Skin epidermis (tissue), 12 donors: ENCODE data around the gene BST1.
"Not testable (repeated sequence)": the region's sequence is repeated elsewhere in the genome, so short reads cannot be mapped to it uniquely, and the experiment has no call there.

Source experiments
- H3K27ac ChIP-seq, 21 experiments: fragments of 200-600 bp; sonication (generic) in 11 of 21; one replicate each; pipeline ENCODE4 v1.5.0; 2020; ENCODE audit warnings: mild to moderate bottlenecking in 3 of 21, inconsistent platforms in 2 of 21, moderate library complexity in 2 of 21
- H3K4me3 ChIP-seq, 7 experiments: fragments of 200-600 bp; sonication (generic) in 2 of 7; one replicate each; pipeline ENCODE4 v1.5.0; 2020; ENCODE audit warnings: inconsistent platforms in 2 of 7, mild to moderate bottlenecking in 2 of 7, moderate library complexity in 1 of 7

BST1 gene

GRCh38 chr4:15696866-15697265 lies 6.0 kb upstream of the BST1 start:
- Histone ChIP-seq H3K4me3 (no peak overlapping the region), H3K27ac (no peak overlapping the region)

- H3K27ac ChIP-seq, result peak overlapping the region in 9 of 21 experiments; percentile 15 to 75 (median 57)
- peak overlapping the region in 6 of 7 experiments; percentile 20 to 51 (median 34) for H3K4me3 ChIP-seq
Observed at GRCh38 chr4:15703439-15703838, 574 bp downstream of the BST1 start.

- H3K27ac ChIP-seq, result no peak overlapping the region
- no peak overlapping the region for H3K4me3 ChIP-seq
Observed at GRCh38 chr4:15704129-15704528, 1.3 kb downstream of the BST1 start.

- Histone ChIP-seq H3K4me3 (no peak overlapping the region), H3K27ac (peak overlapping the region in 2 of 21 experiments; percentile 40)
Observed at GRCh38 chr4:15706646-15707362, 3.9 kb downstream of the BST1 start.

- Histone ChIP-seq H3K4me3 (no peak overlapping the region), H3K27ac (no peak overlapping the region)
Observed at GRCh38 chr4:15707363-15707715, 4.5 kb downstream of the BST1 start.

GRCh38 chr4:15711762-15712161 lies 8.9 kb downstream of the BST1 start:
- H3K27ac ChIP-seq, result no peak overlapping the region

GRCh38 chr4:15712214-15712613 lies 9.3 kb downstream of the BST1 start:
- no peak overlapping the region for H3K27ac ChIP-seq
- no peak overlapping the region for H3K4me3 ChIP-seq

More at GRCh38 chr4:15711762-15712161, 8.9 kb downstream of the BST1 start:
- no peak overlapping the region for H3K4me3 ChIP-seq

- no peak overlapping the region for H3K4me3 ChIP-seq
- H3K27ac ChIP-seq, result no peak overlapping the region
Observed at GRCh38 chr4:15714141-15714540, 11.3 kb downstream of the BST1 start.

- Histone ChIP-seq H3K4me3 (no peak overlapping the region), H3K27ac (no peak overlapping the region)
Observed at GRCh38 chr4:15714646-15715435, 12.0 kb downstream of the BST1 start.

GRCh38 chr4:15716115-15716514 lies 13.2 kb downstream of the BST1 start:
- H3K27ac ChIP-seq, result no peak overlapping the region

GRCh38 chr4:15717086-15717485 lies 14.2 kb downstream of the BST1 start:
- Histone ChIP-seq H3K4me3 (no peak overlapping the region), H3K27ac (no peak overlapping the region)

More at GRCh38 chr4:15716115-15716514, 13.2 kb downstream of the BST1 start:
- H3K4me3 ChIP-seq, result no peak overlapping the region

GRCh38 chr4:15717657-15718416 lies 15.0 kb downstream of the BST1 start:
- Histone ChIP-seq H3K4me3 (no peak overlapping the region), H3K27ac (no peak overlapping the region)

GRCh38 chr4:15718465-15718864 lies 15.6 kb downstream of the BST1 start:
- no peak overlapping the region for H3K4me3 ChIP-seq
- no peak overlapping the region for H3K27ac ChIP-seq

GRCh38 chr4:15718959-15719358 lies 16.1 kb downstream of the BST1 start:
- Histone ChIP-seq H3K4me3 (no peak overlapping the region), H3K27ac (no peak overlapping the region)

- H3K27ac ChIP-seq, result no peak overlapping the region
Observed at GRCh38 chr4:15719506-15719905, 16.6 kb downstream of the BST1 start.

GRCh38 chr4:15720851-15721250 lies 18.0 kb downstream of the BST1 start:
- Histone ChIP-seq H3K27ac (no peak overlapping the region), H3K4me3 (no peak overlapping the region)

More at GRCh38 chr4:15719506-15719905, 16.6 kb downstream of the BST1 start:
- no peak overlapping the region for H3K4me3 ChIP-seq

GRCh38 chr4:15725608-15726007 lies 22.7 kb downstream of the BST1 start:
- no peak overlapping the region for H3K27ac ChIP-seq
- no peak overlapping the region for H3K4me3 ChIP-seq

GRCh38 chr4:15729910-15730533 lies 27.2 kb downstream of the BST1 start:
- H3K27ac ChIP-seq, result no peak overlapping the region
- no peak overlapping the region for H3K4me3 ChIP-seq

- H3K4me3 ChIP-seq, H3K27ac ChIP-seq: not testable (repeated sequence)
Observed at GRCh38 chr4:15733061-15733460, 30.2 kb downstream of the BST1 start.

- no peak overlapping the region for H3K27ac ChIP-seq
- no peak overlapping the region for H3K4me3 ChIP-seq
Observed at GRCh38 chr4:15735536-15735935, 32.7 kb downstream of the BST1 start.
